GM21367 (cell line): Measurements from ENCODE around the gene TPST2.

Source experiments
- ATAC-seq: cut with Tn5 transposase; IDR thresholded peaks from one replicate; pipeline ENCODE4 v1.9.1; 2021; ENCODE audit not compliant: unreplicated experiment

The TPST2 gene

DNA sequence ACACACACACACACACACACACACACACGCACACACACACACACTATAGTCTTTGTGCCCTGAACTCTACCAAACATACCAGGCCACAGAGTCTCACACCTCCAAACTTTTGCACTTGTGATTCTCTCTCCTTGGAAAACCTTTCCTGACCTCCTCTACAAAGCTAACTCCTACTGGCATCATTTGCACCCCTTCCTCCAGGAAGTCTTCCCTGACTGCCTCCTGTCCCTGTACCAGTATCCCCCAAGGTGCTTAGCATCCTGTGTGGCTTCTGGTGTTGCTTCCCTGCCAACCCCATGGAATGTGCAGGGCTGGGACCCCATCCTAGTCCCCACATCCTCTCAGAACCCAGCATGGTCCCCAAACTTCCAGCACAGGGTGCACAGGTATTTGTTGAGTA, 8.9 kb downstream of the TPST2 start:
- ATAC-seq = no peak

GRCh38 chr22:26580240-26580962, 9.5 kb downstream of the TPST2 start:
- no peak for ATAC-seq

- peak; percentile 60 for ATAC-seq
These were observed 10.5 kb downstream of the TPST2 start for GRCh38 chr22:26579331-26579886.

DNA sequence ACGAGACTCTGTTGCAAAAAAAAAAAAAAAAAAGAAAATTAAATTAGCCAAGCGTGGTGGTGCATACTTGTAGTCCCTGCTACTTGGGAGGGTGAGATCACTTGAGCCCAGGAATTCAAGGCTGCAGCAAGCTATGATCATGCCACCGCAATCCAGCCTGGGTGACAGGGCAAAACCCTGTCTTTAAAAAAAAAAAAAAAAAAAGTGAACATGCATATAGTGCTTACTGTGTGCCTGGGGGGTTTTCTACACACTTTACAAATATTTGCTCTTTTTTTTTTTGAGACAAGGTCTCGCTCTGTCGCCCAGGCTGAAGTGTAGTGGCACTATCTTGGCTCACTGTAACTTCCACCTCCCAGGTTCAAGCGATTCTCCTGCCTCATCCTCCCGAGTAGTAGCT, 12.9 kb downstream of the TPST2 start:
- no peak for ATAC-seq

DNA sequence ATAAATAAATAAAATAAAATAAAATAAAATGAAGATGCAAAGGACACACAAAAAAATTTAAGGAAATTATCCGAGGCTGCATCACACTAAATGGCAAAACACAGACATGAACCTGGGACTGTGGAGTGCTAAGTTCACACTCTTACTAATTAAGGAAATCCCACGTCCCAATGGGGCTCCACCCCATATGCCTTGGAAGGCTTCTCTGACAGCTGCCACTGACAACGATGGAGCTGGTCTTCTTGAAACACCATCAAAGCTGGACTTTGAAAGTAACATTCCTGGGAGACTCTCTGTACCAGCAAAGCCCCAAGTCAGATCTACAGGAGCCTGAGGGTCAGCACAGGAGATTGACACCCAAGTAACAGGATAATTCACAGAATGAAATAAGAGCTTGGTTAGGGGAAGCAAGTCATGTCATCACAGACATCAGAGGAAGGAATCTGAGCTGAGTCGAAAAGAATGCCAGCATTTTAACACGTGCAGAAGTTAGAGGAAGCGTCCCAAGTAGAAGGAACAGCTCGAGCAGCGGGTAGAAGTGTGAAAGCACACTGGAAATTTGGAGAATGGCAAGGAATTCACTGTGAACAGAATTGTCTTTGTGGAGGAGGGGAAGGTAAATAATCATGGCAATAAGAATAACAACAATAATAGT, 13.8 kb downstream of the TPST2 start:
- ATAC-seq = no peak

GRCh38 chr22:26574001-26574723, 15.8 kb downstream of the TPST2 start:
- no peak for ATAC-seq

DNA sequence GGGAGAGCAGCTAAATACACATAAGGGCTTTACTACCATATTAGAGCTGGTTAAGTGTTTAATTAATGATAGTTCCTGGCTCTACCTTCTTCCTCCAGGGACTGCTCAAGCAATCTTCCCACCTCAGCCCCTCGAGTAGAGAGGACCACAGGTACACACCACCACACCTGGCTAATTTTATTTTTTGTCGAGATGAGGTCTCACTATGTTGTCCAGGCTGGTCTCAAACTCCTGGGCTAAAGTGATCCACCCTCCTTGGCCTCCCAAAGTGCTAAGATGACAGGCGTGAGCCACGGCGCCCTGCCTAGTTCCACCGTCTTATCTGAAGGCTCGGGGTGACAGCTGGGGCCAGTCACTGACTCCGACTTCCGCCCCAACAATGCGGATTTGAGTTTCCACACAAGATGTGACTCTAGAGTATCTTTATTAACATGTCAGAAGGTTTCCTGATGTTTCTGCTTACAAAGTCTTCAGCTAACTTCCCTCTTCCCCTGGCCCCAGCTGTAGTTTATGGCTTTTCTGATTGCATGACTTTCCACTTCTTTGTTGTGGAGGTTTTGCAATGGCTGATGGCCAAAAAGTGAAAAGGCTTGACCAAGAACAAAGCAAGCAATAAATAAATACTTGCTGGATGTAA, 16.8 kb downstream of the TPST2 start:
- no peak for ATAC-seq

GRCh38 chr22:26570864-26571525, 18.9 kb downstream of the TPST2 start:
- ATAC-seq = no peak

- no peak for ATAC-seq
These were observed 19.8 kb downstream of the TPST2 start for GRCh38 chr22:26570115-26570514.

- ATAC-seq = no peak
These were observed 21.7 kb downstream of the TPST2 start for GRCh38 chr22:26568207-26568706.

DNA sequence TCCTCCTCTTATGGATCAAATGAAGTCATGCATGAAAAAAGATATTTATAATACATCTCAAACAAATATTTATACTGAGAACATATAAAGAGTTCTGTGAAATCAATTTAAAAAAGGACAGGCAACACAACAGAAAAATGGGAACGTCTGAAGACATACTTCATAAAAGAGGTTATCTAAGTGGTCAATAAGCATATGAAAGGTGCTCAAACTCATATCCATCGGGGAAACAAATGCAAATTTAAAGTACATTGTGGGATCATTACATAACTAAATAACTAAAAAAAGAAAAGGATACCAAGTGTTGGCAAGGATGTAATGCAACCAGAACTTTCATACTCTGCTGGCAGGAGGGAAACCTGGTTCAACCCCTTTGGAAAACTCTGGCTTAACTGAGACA, 22.3 kb downstream of the TPST2 start:
- ATAC-seq = no peak

- no peak for ATAC-seq
These were observed 22.9 kb downstream of the TPST2 start for GRCh38 chr22:26566994-26567393.

GRCh38 chr22:26565889-26566288, 24.0 kb downstream of the TPST2 start:
- no peak for ATAC-seq

GRCh38 chr22:26565181-26565580, 24.8 kb downstream of the TPST2 start:
- no peak for ATAC-seq

- ATAC-seq = no peak
These were observed 25.3 kb downstream of the TPST2 start for GRCh38 chr22:26564672-26565071.

DNA sequence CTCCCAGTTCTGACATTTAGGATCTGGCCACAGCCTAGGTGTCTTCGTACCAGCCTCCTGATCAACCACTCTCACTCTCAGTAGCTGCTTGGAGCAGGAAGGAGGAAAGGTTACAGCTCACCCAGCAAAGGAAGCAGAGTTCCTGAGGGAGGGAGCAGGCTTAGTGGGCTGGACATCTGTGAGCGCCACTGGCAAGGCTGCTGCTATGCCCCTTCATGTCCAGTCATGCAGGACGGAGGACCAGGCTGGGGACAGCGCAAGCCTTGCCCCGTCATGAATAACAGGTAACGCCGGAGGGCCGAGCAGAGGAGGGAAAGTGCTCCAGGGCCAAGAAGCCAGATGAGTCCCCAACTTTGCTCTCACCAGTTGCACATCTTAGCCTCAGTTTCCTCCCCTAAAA, 25.8 kb downstream of the TPST2 start:
- no peak for ATAC-seq

GRCh38 chr22:26563022-26563421, 26.9 kb downstream of the TPST2 start:
- ATAC-seq = no peak

- ATAC-seq = no peak
These were observed 28.0 kb downstream of the TPST2 start for GRCh38 chr22:26561756-26562417.

DNA sequence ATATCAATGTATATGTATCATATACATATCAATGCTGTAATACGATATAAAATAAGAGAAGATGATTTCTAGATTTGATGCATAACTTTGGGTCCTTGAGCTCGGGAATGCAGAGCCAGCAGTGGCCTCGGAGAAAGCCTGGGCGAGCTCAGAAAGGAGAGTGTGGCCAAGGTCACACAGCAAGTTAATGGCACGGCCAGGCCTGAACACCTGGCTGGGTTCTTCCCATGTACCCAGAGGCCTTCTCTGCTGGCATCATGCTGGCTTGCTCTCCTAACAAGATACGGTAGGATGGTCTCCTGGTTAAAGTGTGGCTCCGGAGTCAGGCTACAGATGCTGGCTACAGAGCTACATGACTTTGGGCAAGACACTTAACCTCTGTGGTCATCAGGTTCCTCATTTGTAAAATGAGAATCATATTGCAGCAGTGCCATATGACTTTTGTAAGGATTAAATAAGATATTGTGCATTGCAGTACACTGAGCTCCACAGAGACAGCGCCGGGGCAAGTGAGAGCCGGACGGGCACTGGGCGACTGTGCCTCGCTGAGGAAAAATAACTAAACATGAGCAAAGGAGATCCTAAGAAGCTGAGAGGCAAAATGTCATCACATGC, 29.9 kb downstream of the TPST2 start:
- ATAC-seq = no peak
